Right ventricle myocardium inferior (tissue), 1 donor: Measurements from ENCODE around the gene PTPRN2. TPM values are rescaled to one million over a fixed set of nuclear protein-coding genes. Genes with fewer than 3 reads are reported as not detected.

Experiments
- ATAC-seq: fragments of 200-7000 bp; cut with Tn5 transposase; one replicate; pipeline ENCODE4 v1.9.1; 2020; ENCODE audit warnings: mild to moderate bottlenecking, moderate library complexity
- DNase-seq: peaks from one replicate; pipeline ENCODE4 v3.0.0; 2021; ENCODE audit errors: missing footprints
- intact Hi-C: fragments of 100-400 bp; cut with DNase I; formaldehyde crosslinking; loops from one replicate; pipeline ENCODE4 v1.11.0; 2022
- total RNA-seq: library from RNA; stranded (reverse); fragmentation: NEBNext Ultra II Directional; extraction: Animal tissue kit (Norgen Biotek cat#: 25700); gene quantifications from one replicate; pipeline ENCODE4 v1.2.1, GENCODE V29; 2021
- donor health status: DM: no; HTN: yes; CAD: no; lungs with severe emphysema.

PTPRN2 gene
- total RNA-seq, 1 donor from 2014 or later: 1.6 TPM

DNA sequence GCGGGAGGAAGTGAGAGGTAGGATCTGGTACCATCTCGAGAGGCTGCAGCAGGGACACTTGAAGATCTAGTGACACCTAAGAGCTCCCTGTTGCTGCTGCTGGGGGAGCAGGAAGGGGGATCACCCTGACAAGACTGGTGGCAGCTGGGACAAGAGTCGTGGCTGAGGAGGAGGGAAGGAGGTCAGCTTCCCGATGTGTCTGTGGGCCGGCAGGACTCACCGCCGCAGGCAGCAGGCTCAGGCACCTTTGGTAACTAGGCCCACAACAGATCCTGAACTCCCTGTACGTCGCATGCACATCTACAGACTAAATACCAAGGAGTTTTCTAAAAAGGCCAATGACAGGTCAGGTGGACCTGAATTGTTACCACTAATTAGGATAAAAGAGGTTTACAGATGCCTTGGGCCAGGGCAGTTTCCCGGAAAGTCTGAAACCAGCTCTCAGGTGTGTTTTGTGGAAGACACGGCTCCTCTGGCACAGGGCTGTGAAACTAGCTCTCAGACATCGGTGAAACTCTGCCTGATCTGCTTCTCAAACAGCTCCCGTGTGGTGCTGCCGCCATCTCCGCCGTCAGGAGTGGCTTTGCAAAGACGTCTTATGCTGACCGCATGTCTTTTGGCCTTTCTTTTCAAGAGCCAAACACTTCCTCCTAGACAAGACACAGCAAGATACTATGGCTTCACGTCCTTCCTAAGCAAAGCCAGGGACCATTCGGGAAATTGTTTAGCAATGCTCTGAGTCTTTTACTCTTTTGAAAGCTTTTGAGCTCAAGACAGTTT, 609.7 kb downstream of the PTPRN2 start:
- intact Hi-C loops: no loop called here
- ATAC-seq (no peak), DNase-seq (no peak)

GRCh38 chr7:157977306-157977705, 610.3 kb downstream of the PTPRN2 start:
- ATAC-seq: no peak
- DNase-seq: no peak
- intact Hi-C loops: no loop called here

DNA sequence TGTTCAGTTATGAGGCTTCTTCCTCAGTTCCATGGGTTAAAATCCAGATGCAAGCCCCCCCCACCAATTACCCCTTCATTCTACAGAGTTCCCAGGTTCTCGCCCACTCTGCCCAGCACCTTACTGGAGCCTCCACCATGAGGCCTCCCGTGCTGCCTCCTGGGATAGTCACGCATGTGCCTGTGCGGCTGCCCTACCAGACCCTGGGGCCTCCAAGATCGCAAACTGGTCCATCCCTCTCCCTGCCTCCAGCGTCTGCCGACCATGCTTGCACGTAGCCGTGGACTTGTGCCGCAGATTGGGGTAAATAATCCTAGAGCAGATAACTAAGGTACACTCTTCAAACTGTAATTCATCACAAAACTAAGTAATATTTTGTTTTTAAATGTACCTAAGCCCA, 611.2 kb downstream of the PTPRN2 start:
- intact Hi-C loops: no loop called here
- DNase-seq (no peak), ATAC-seq (no peak)

DNA sequence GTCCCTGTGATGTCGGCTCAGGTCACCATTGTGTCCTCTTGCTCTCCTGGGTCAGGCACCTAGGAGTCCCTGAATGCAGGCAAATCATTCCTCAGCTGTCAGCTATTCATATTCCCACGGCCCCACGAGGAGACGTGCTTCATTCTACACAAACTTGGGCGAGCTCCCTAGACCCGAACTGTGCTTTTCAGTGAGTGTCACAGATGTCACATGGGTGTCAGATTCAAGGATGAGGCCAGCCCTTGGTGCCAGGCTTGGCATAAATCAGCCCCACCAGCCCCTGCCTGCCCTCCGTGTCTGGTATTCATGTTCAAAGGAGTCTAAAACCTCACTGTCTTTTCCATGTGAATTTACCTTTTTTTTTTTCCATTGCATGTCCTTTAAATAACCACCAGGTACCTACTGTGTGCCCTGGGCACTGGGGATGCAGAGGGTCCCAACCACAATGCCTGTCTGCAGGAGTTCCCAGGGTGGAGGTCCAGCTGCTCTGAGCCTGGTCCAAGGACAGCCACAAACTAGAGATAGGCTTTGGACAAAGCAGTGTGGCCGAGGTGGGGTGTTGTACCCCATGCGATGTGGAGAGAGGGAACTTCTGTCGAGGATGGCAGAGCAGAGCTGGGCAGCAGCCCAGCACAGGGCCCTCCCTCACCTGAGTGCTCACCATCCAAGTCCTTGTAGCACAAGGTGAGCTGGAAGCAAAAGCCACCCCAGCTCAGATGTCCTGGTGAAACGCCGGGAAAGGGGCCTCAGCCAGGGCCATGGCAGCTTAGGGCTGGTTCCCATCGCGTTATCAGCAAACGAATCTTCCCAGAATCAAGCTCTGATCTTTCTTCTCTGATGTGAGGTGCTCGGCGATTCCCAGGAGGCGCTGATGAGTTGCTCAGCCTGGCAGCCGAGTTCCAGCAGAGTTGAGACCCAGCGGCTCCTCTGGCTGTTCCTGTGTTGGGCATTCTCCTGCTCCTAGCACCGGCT, 611.9 kb downstream of the PTPRN2 start:
- intact Hi-C loops: no loop called here
- ATAC-seq (no peak), DNase-seq (no peak)

DNA sequence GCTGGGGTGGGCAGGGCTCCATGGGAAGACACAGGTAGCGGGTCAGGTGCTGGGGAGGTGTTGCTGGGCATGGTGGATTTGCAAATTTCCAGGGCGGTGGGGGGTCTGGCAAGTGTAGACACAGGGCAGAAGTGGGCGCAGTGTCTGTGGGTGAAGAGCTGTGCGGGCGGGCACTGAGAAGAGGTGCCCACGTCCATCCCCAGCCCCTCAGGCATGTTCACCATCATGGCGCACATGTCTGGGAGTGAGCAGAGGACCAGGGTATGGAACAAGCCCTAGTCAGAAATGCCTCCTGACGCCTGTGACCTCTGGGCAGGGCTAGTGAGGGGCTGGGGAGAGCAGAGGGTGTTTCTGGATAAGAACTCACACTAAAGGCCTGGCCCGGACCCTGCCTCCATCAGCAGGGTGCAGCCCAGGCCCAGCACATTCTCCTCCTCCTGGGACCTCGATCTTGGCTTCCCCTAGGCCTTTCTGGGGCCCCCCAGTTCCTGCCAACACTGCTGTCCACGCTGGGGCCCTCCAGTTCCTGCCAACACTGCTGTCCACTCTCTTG, 612.9 kb downstream of the PTPRN2 start:
- no peak for DNase-seq
- no peak for ATAC-seq
- intact Hi-C loops: no loop called here

- intact Hi-C loops: no loop called here
- DNase-seq (no peak), ATAC-seq (no peak)
Observed at GRCh38 chr7:157973971-157974677, 613.5 kb downstream of the PTPRN2 start.

DNA sequence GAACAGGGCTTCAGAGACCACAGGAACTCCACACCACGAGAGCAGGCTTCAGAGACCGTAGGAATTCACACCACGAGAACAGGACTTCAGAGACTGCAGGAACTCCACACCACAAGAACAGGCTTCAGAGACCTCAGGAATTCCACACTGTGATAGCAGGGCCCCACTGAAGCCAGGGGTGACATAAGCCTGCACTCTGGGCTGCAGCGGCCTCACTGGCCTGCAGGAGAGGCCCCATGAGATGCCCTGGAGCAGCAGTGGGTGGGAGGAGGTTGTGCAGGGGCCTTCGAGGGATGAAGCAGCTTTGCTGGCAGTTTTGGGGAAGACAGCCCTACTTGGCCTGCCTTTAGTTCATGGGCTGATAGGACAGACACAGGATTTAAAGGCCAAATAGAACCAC, 614.7 kb downstream of the PTPRN2 start:
- intact Hi-C loops: no loop called here

GRCh38 chr7:157971501-157971900, 616.1 kb downstream of the PTPRN2 start:
- intact Hi-C loops: no loop called here
- no peak for ATAC-seq
- no peak for DNase-seq

More for the DNA sequence above, 614.7 kb downstream of the PTPRN2 start:
- no peak for DNase-seq
- ATAC-seq: no peak

DNA sequence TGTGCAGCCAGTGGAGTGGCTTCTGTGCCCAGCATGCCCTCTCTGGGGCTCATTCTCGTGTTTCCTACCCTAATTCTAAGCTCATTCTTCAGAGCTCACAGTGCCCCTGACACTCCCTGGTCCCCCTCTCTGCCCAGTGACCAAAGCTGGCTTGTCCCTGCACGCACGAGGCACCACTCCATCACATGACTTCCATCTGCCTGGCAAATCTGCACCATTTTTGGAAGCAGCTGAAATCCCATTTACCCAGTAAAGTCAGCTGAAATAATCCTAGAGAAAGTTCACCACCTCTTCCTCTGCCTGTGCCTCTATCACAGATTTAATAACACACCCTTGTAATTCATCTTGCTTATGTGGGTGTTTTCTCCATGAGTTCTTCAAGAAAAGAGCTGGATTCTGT, 616.9 kb downstream of the PTPRN2 start:
- intact Hi-C loops: no loop called here
- ATAC-seq (no peak), DNase-seq (no peak)

DNA sequence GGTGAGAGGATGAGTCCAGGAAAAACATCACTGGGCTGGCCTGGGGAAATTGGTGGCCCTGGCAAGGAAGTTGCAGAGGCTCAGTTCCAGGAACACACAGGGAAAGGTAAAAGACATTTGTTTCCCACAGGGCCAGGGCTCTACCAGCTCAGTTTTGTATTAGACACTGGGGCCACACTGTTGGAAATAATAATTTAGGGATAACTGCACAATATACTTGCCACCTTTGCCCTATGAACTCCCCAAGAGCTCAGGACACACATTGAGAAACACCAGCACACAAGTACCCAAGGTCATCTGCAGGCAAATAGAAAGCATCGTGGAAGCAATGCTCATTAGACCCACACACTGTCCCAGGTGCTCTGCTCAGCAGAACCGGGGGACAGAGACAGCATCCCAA, 617.6 kb downstream of the PTPRN2 start:
- DNase-seq (no peak), ATAC-seq (no peak)
- intact Hi-C loops: no loop called here

DNA sequence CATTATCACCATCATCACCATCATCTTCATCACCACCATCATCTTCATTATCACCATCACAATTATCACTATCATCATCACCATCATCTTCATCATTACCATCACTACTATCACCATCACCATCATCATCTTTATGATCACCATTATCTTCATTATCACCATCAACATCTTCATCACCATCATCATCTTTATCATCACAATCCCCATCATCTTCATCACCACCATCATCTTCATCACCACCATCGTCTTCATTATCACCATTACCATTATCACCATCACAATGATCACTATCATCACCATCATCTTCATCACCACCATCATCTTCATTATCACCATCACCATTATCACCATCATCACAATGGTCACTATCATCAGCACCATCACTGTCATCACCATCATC, 621.1 kb downstream of the PTPRN2 start:
- intact Hi-C loops: no loop called here
- ATAC-seq (no peak), DNase-seq (no peak)

GRCh38 chr7:157964521-157964920, 623.1 kb downstream of the PTPRN2 start:
- intact Hi-C loops: no loop called here
- no peak for DNase-seq
- no peak for ATAC-seq

GRCh38 chr7:157964016-157964415, 623.6 kb downstream of the PTPRN2 start:
- DNase-seq (no peak), ATAC-seq (no peak)
- intact Hi-C loops: no loop called here

DNA sequence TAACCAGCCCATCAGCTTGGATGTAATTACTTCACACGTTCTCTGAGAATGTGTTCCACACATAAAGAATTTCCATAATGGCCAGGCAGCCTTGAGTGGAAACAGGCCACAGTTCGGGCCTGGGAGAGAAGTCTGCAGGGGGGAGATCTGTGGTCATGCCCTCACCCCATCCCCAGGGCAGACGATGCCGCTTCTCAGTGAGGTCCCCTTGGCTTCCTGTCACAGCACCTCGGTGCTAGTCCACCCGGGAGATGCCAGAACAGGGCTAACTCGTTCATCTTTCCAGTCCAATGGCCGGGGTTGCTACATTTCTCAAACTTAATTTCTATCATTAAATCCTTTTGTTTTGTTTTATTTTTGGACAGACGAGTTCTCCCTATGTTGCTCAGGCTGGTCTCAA, 624.1 kb downstream of the PTPRN2 start:
- ATAC-seq (no peak), DNase-seq (no peak)
- intact Hi-C loops: no loop called here

- DNase-seq: no peak
- intact Hi-C loops: no loop called here
- ATAC-seq: no peak
Observed at GRCh38 chr7:157962458-157963306, 624.9 kb downstream of the PTPRN2 start.

DNA sequence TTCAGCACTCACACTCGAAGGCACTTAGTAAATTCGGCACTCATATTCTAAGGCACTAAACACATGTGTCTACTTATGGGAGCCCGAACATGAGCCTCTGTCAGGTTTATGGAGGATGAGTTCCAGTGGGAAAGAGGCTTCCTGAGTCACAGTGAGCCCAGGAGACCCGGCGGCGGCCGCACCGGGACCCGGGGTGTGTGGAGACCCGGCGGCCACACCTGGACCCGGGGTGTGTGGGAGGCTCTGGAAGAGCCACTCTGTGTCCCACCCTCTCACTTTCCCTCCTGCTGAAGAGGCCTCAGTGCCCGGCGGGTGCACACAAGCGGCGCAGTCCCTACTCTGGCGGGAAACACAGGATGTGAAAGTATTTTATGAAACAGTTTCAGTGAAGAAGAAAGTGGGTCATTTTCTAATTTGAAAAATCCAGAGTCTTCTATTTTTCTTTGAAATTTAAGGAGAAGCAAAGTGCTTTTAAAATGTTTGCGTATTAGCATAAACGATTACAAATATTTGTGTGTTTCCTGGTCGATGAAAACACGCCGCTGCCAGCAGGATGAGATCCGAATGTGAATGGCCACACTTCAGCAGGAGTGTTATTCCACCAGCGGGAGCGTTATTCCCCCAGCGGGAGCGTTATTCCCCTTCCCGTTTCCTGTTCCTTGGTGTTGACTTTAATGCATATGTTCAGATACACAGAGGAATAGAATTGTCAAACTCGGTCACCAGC, 625.7 kb downstream of the PTPRN2 start:
- DNase-seq (no peak), ATAC-seq (no peak)
- intact Hi-C loops: no loop called here

DNA sequence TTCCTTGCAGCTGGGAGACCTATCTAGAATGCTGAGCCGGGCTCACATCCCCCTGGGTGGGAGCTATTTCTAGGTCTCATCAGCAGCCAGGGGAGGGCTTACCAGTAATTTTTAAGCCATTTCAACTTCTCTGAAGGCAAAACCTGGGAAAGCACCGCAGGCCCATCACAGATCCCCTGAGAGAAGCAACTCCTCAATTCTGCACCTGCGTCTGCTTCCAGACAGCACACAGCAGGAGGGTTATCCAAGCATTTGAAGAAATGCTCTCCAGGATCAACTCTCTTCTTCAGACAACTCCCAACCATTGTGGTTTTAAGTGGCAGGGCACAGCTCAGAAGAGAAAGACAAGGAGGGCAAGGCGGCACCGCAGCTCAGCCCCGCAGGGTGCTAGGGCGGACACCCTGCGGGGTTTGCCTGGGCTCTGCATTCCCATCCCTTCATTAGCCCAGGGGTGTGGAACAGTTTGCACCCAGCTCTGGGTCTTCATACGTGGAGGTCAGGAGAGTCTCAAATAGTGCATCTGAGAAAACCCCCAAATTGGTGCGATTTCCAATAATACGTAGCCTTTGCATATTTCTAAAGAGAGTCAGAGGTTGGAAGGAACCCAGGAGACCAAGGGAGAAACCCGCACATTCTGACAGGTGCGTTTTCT, 632.1 kb downstream of the PTPRN2 start:
- intact Hi-C loops: no loop called here
- no peak for ATAC-seq

More for the DNA sequence above, 632.1 kb downstream of the PTPRN2 start:
- DNase-seq: no peak
